Measurements from ENCODE around the gene HCN2. TPM values are rescaled to one million over a fixed set of nuclear protein-coding genes. Genes with fewer than 3 reads are reported as not detected.

The HCN2 gene
- total and polyA plus RNA-seq, 4 experiments from 2014 or later: 2.5 to 2.9 TPM; not detected in 2

- peak overlapping the region in 2 of 7 donors; percentile 17 to 29 for H3K27ac Mint-ChIP-seq
- no peaks in the 10 kb centered on the region for H3K36me3 ChIP-seq (ENCODE audit: insufficient read depth, low read length)
- intact Hi-C loops (cut with micrococcal nuclease): no loop called here
- DNase-seq: no peak
- H3K9me3 ChIP-seq (ENCODE audit: control insufficient read depth in 1 of 2, low read length in 2 of 2): no peaks in the 10 kb centered on the region
- peaks cover 22% of the 10 kb centered on the region for H3K4me1 ChIP-seq (ENCODE audit: insufficient read depth, low read length)
- H3K27ac ChIP-seq (ENCODE audit: low read depth, low read length): no peak overlapping the region
- CTCF ChIA-PET (ENCODE audit: partially characterized antibody): no interaction called here
- peaks cover 15 to 28% (median 18%) of the 10 kb centered on the region in 4 donors for H3K4me1 Mint-ChIP-seq
- H3K27me3 ChIP-seq (ENCODE audit: insufficient read depth, low read length): no peaks in the 10 kb centered on the region
- POLR2A ChIA-PET (ENCODE audit: partially characterized antibody): no interaction called here
- no peaks in the 10 kb centered on the region for H3K27me3 Mint-ChIP-seq
- H3K4me3 ChIP-seq (ENCODE audit: low read length in 2 of 2): no peak overlapping the region
- no peak overlapping the region for H3K4me3 Mint-ChIP-seq
- no peaks in the 10 kb centered on the region for H3K9me3 Mint-ChIP-seq
- peaks cover 0 to 9% of the 10 kb centered on the region in 2 donors for H3K36me3 Mint-ChIP-seq
Observed at GRCh38 chr19:547836-548720, 41.6 kb upstream of the HCN2 start.

DNA sequence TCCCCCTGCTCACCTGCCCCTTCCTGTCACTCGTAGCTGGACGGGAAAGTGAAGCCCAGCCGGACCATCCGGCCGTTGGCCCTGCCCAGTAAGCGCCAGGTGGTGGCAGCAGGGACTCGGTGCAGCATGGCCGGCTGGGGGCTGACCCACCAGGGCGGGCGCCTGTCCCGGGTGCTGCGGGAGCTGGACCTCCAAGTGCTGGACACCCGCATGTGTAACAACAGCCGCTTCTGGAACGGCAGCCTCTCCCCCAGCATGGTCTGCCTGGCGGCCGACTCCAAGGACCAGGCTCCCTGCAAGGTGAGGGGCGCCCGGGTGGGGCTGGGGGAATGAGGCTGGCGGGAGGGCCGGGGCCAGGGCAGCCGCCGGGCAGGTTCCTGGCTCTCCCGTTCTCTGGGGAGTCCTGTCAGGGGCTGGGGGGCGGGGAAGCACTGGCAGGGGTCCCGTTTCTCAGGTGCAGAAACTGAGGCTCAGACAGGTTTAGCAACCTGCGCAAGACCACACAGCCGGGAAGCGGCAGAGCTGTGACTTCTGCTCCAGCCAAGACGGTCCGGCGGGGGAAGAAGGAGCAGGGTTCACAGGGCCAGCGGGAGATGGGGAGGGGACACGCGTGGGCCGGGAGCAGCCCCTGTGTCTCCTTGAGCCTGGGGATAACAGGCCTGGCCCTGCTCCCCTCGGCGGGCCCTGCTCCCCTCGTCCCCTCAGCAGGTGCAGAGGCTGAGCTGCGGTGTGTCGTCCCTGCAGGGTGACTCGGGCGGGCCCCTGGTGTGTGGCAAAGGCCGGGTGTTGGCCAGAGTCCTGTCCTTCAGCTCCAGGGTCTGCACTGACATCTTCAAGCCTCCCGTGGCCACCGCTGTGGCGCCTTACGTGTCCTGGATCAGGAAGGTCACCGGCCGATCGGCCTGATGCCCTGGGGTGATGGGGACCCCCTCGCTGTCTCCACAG lies 40.5 kb upstream of the HCN2 start:
- Mint-ChIP-seq H3K4me3 (no peak overlapping the region), H3K9me3 (no peaks in the 10 kb centered on the region), H3K36me3 (peaks cover 0 to 3% of the 10 kb centered on the region in 2 donors), H3K4me1 (peaks cover 7 to 17% (median 9%) of the 10 kb centered on the region in 4 donors), H3K27ac (no peak overlapping the region), H3K27me3 (no peaks in the 10 kb centered on the region)
- no peak for DNase-seq
- POLR2A ChIA-PET (ENCODE audit: partially characterized antibody): no interaction called here
- H3K27ac ChIP-seq (ENCODE audit: low read depth, low read length): no peak overlapping the region
- H3K27me3 ChIP-seq (ENCODE audit: insufficient read depth, low read length): no peaks in the 10 kb centered on the region
- no peaks in the 10 kb centered on the region for H3K36me3 ChIP-seq (ENCODE audit: insufficient read depth, low read length)
- no peak overlapping the region for H3K4me3 ChIP-seq (ENCODE audit: low read length in 2 of 2)
- H3K4me1 ChIP-seq (ENCODE audit: insufficient read depth, low read length): peaks cover 11% of the 10 kb centered on the region
- no peaks in the 10 kb centered on the region for H3K9me3 ChIP-seq (ENCODE audit: control insufficient read depth in 1 of 2, low read length in 2 of 2)
- intact Hi-C loops (cut with micrococcal nuclease): no loop called here
- CTCF ChIA-PET (ENCODE audit: partially characterized antibody): no interaction called here

GRCh38 chr19:554817-555216 lies 34.9 kb upstream of the HCN2 start:
- Mint-ChIP-seq H3K27ac (no peak overlapping the region), H3K36me3 (no peaks in the 10 kb centered on the region), H3K4me1 (peaks cover 0 to 4% (median under 1%) of the 10 kb centered on the region in 4 donors), H3K9me3 (no peaks in the 10 kb centered on the region), H3K27me3 (no peaks in the 10 kb centered on the region), H3K4me3 (no peak overlapping the region)
- DNase-seq: no peak
- Histone ChIP-seq H3K9me3 (ENCODE audit: control insufficient read depth in 1 of 2, low read length in 2 of 2) (no peaks in the 10 kb centered on the region), H3K36me3 (ENCODE audit: insufficient read depth, low read length) (no peaks in the 10 kb centered on the region), H3K4me1 (ENCODE audit: insufficient read depth, low read length) (no peaks in the 10 kb centered on the region), H3K4me3 (ENCODE audit: low read length in 2 of 2) (no peak overlapping the region), H3K27me3 (ENCODE audit: insufficient read depth, low read length) (no peaks in the 10 kb centered on the region), H3K27ac (ENCODE audit: low read depth, low read length) (no peak overlapping the region)
- POLR2A ChIA-PET (ENCODE audit: partially characterized antibody): no interaction called here
- CTCF ChIA-PET (ENCODE audit: partially characterized antibody): interaction anchor here (1.1 kb wide), 1 partner anchor 22 kb away, joined by 3 read pairs; no protein-coding TSS in a partner anchor
- intact Hi-C loops (cut with micrococcal nuclease): no loop called here

GRCh38 chr19:555474-555808 lies 34.2 kb upstream of the HCN2 start:
- Histone ChIP-seq H3K27me3 (ENCODE audit: insufficient read depth, low read length) (no peaks in the 10 kb centered on the region), H3K4me3 (ENCODE audit: low read length in 2 of 2) (no peak overlapping the region), H3K9me3 (ENCODE audit: control insufficient read depth in 1 of 2, low read length in 2 of 2) (no peaks in the 10 kb centered on the region), H3K27ac (ENCODE audit: low read depth, low read length) (no peak overlapping the region), H3K36me3 (ENCODE audit: insufficient read depth, low read length) (no peaks in the 10 kb centered on the region), H3K4me1 (ENCODE audit: insufficient read depth, low read length) (no peaks in the 10 kb centered on the region)
- intact Hi-C loops (cut with micrococcal nuclease): no loop called here
- CTCF ChIA-PET (ENCODE audit: partially characterized antibody): interaction anchor here (1.1 kb wide), 1 partner anchor 23 kb away, joined by 3 read pairs; no protein-coding TSS in a partner anchor
- H3K27ac Mint-ChIP-seq: no peak overlapping the region
- no peaks in the 10 kb centered on the region for H3K9me3 Mint-ChIP-seq
- no peak for DNase-seq
- no peaks in the 10 kb centered on the region for H3K27me3 Mint-ChIP-seq
- POLR2A ChIA-PET (ENCODE audit: partially characterized antibody): no interaction called here
- H3K4me3 Mint-ChIP-seq: no peak overlapping the region
- peaks cover 0 to 4% (median under 1%) of the 10 kb centered on the region in 4 donors for H3K4me1 Mint-ChIP-seq
- H3K36me3 Mint-ChIP-seq: no peaks in the 10 kb centered on the region

GRCh38 chr19:556611-557382 lies 32.9 kb upstream of the HCN2 start:
- Mint-ChIP-seq H3K9me3 (no peaks in the 10 kb centered on the region), H3K27me3 (no peaks in the 10 kb centered on the region), H3K36me3 (no peaks in the 10 kb centered on the region), H3K4me3 (no peak overlapping the region), H3K27ac (no peak overlapping the region), H3K4me1 (no peaks in the 10 kb centered on the region)
- intact Hi-C loops (cut with micrococcal nuclease): no loop called here
- Histone ChIP-seq H3K27ac (ENCODE audit: low read depth, low read length) (no peak overlapping the region), H3K27me3 (ENCODE audit: insufficient read depth, low read length) (no peaks in the 10 kb centered on the region), H3K4me1 (ENCODE audit: insufficient read depth, low read length) (no peaks in the 10 kb centered on the region), H3K9me3 (ENCODE audit: control insufficient read depth in 1 of 2, low read length in 2 of 2) (no peaks in the 10 kb centered on the region), H3K4me3 (ENCODE audit: low read length in 2 of 2) (no peak overlapping the region), H3K36me3 (ENCODE audit: insufficient read depth, low read length) (no peaks in the 10 kb centered on the region)
- DNase-seq: no peak
- POLR2A ChIA-PET (ENCODE audit: partially characterized antibody): no interaction called here
- CTCF ChIA-PET (ENCODE audit: partially characterized antibody): no interaction called here

GRCh38 chr19:558770-559439 lies 30.8 kb upstream of the HCN2 start:
- CTCF ChIA-PET (ENCODE audit: partially characterized antibody): no interaction called here
- Histone ChIP-seq H3K4me3 (ENCODE audit: low read length in 2 of 2) (no peak overlapping the region), H3K27me3 (ENCODE audit: insufficient read depth, low read length) (no peaks in the 10 kb centered on the region), H3K27ac (ENCODE audit: low read depth, low read length) (no peak overlapping the region), H3K36me3 (ENCODE audit: insufficient read depth, low read length) (no peaks in the 10 kb centered on the region), H3K4me1 (ENCODE audit: insufficient read depth, low read length) (no peaks in the 10 kb centered on the region), H3K9me3 (ENCODE audit: control insufficient read depth in 1 of 2, low read length in 2 of 2) (no peaks in the 10 kb centered on the region)
- Mint-ChIP-seq H3K36me3 (no peaks in the 10 kb centered on the region), H3K4me1 (no peaks in the 10 kb centered on the region), H3K4me3 (peak overlapping the region in 1 of 8 donors; percentile 31), H3K27ac (no peak overlapping the region), H3K9me3 (no peaks in the 10 kb centered on the region), H3K27me3 (no peaks in the 10 kb centered on the region)
- intact Hi-C loops (cut with micrococcal nuclease): no loop called here
- POLR2A ChIA-PET (ENCODE audit: partially characterized antibody): no interaction called here
- DNase-seq: no peak
